Neural cell (in vitro differentiated cells): ENCODE results near the gene CACNA2D4. TPM values are rescaled to one million over a fixed set of nuclear protein-coding genes. Genes with fewer than 3 reads are reported as not detected.

Experiments used
- H2AFZ ChIP-seq: fragments of 200-600, 300-800 bp; sonication (generic), shearing (Covaris generic); 2 replicates; pipeline ENCODE4 v1.6.0; 2014; ENCODE audit warnings: low read depth, mild to moderate bottlenecking, antibody characterized with exemption, low read length, moderate library complexity
- H3F3A ChIP-seq: fragments of 200-600 bp; shearing (Covaris generic); 2 replicates; pipeline ENCODE4 v1.6.1; 2016; ENCODE audit warnings: mild to moderate bottlenecking, moderate library complexity, mixed read lengths, antibody characterized with exemption, low read length; ENCODE audit not compliant: insufficient read depth, poor library complexity, severe bottlenecking
- H3K27ac ChIP-seq: fragments of 200-600, 300-800 bp; sonication (generic), shearing (Covaris generic); 2 replicates; pipeline ENCODE4 v1.5.1; 2014; ENCODE audit warnings: mild to moderate bottlenecking, low read length, moderate library complexity
- H3K27me3 ChIP-seq: fragments of 300-800, 200-600 bp; sonication (generic), shearing (Covaris generic); 2 replicates; pipeline ENCODE4 v1.6.0; 2014; ENCODE audit warnings: mild to moderate bottlenecking, low read depth, low read length, moderate library complexity; ENCODE audit not compliant: insufficient read depth
- H3K36me3 ChIP-seq: fragments of 300-800, 200-600 bp; sonication (generic), shearing (Covaris generic); 2 replicates; pipeline ENCODE4 v1.5.1; 2014; ENCODE audit warnings: mild to moderate bottlenecking, antibody characterized with exemption, low read length, moderate library complexity; ENCODE audit not compliant: insufficient read depth
- H3K4me2 ChIP-seq: fragments of 300-800, 200-600 bp; sonication (generic), shearing (Covaris generic); 2 replicates; pipeline ENCODE4 v1.6.0; 2014; ENCODE audit warnings: mild to moderate bottlenecking, low read length
- H3K4me3 ChIP-seq: fragments of 300-800, 200-600 bp; sonication (generic), shearing (Covaris generic); 2 replicates; pipeline ENCODE4 v1.5.1; 2014; ENCODE audit warnings: mild to moderate bottlenecking, low read length, moderate library complexity
- H3K79me2 ChIP-seq: fragments of 200-600 bp; shearing (Covaris generic); replicated peaks from 2 replicates; pipeline ENCODE4 v1.6.0; 2014; ENCODE audit warnings: mild to moderate bottlenecking, low read length, moderate library complexity; ENCODE audit not compliant: insufficient read depth
- H3K9ac ChIP-seq: fragments of 300-800, 200-600 bp; sonication (generic), shearing (Covaris generic); 2 replicates; pipeline ENCODE4 v1.6.1; 2016; ENCODE audit warnings: mild to moderate bottlenecking, low read length, mixed read lengths
- H3K9me2 ChIP-seq: fragments of 200-600 bp; shearing (Covaris generic); 2 replicates; pipeline ENCODE4 v1.6.1; 2016; ENCODE audit warnings: mild to moderate bottlenecking, low read length, mixed read lengths; ENCODE audit not compliant: insufficient read depth
- H3K9me3 ChIP-seq: fragments of 200-600, 300-800 bp; sonication (generic), shearing (Covaris generic); 2 replicates; pipeline ENCODE4 v1.6.1; 2016; ENCODE audit warnings: mild to moderate bottlenecking, mixed run types, low read length, moderate library complexity, mixed read lengths
- H4K20me1 ChIP-seq: fragments of 200-600 bp; shearing (Covaris generic); 2 replicates; pipeline ENCODE4 v1.6.1; 2016; ENCODE audit warnings: mild to moderate bottlenecking, mixed run types; ENCODE audit not compliant: insufficient read depth
- CTCF ChIP-seq: fragments of 450-650 bp; IDR thresholded peaks from 2 replicates; pipeline ENCODE4 v1.5.1; 2014; ENCODE audit warnings: antibody characterized with exemption, mild to moderate bottlenecking, moderate library complexity; ENCODE audit not compliant: poor library complexity, severe bottlenecking
- EP300 ChIP-seq: fragments of 450-650 bp; conservative IDR thresholded peaks from 2 replicates; pipeline ENCODE4 v1.6.1; 2014; ENCODE audit warnings: antibody characterized with exemption, mild to moderate bottlenecking, moderate library complexity; ENCODE audit not compliant: poor library complexity, severe bottlenecking
- EZH2 ChIP-seq: fragments of 200-600, 300-800 bp; shearing (Covaris generic), sonication (generic); IDR thresholded peaks from 2 replicates; pipeline ENCODE4 v1.6.1; 2014; ENCODE audit warnings: antibody characterized with exemption, low read length, borderline replicate concordance, mild to moderate bottlenecking; ENCODE audit not compliant: insufficient read depth, poor library complexity, severe bottlenecking
- MXI1 ChIP-seq: fragments of 450-650 bp; conservative IDR thresholded peaks from 2 replicates; pipeline ENCODE4 v1.6.1; 2014; ENCODE audit warnings: antibody characterized with exemption, mild to moderate bottlenecking; ENCODE audit not compliant: poor library complexity, severe bottlenecking
- POLR2AphosphoS5 ChIP-seq: IDR thresholded peaks from 2 replicates; pipeline ENCODE4 v1.6.1; 2012
- RAD21 ChIP-seq: fragments of 450-650 bp; conservative IDR thresholded peaks from 2 replicates; pipeline ENCODE4 v1.6.1; 2014; ENCODE audit warnings: antibody characterized with exemption, mild to moderate bottlenecking, moderate library complexity
- REST ChIP-seq: IDR thresholded peaks from 2 replicates; pipeline ENCODE4 v1.6.1; 2012; ENCODE audit warnings: borderline replicate concordance
- SMC3 ChIP-seq: fragments of 450-650 bp; conservative IDR thresholded peaks from 2 replicates; pipeline ENCODE4 v1.6.1; 2014; ENCODE audit warnings: antibody characterized with exemption, mild to moderate bottlenecking, moderate library complexity; ENCODE audit not compliant: poor library complexity
- TAF1 ChIP-seq: IDR thresholded peaks from 2 replicates; pipeline ENCODE4 v1.6.1; 2012; ENCODE audit warnings: low read depth
- polyA plus RNA-seq: library from polyadenylated mRNA; depleted of rRNA; stranded (reverse); fragments of >200 nt; gene quantifications from 2 replicates; pipeline ENCODE4 v1.2.3, GENCODE V29; 2014

Gene CACNA2D4
- polyA plus RNA-seq, 1 donor from 2014 or later, result not detected

- H3K27me3 ChIP-seq, result no peaks in the 10 kb centered on the region
- no peaks in the 10 kb centered on the region for H3F3A ChIP-seq
- TF ChIP-seq TAF1, result no peak
- no peak for TF ChIP-seq EP300
- TF ChIP-seq CTCF, result no peak
- TF ChIP-seq EZH2, result no peak
- TF ChIP-seq POLR2AphosphoS5, result no peak
- no peak for TF ChIP-seq RAD21
- TF ChIP-seq MXI1, result no peak
- TF ChIP-seq REST, result no peak
- no peak for TF ChIP-seq SMC3
- no peaks in the 10 kb centered on the region for H4K20me1 ChIP-seq
- H3K4me3 ChIP-seq, result no peak overlapping the region
- H3K9me3 ChIP-seq, result peaks cover 14% of the 10 kb centered on the region
- H3K4me2 ChIP-seq, result no peak overlapping the region
- no peaks in the 10 kb centered on the region for H3K9me2 ChIP-seq
- H3K36me3 ChIP-seq, result no peaks in the 10 kb centered on the region
- no peak overlapping the region for H2AFZ ChIP-seq
- H3K9ac ChIP-seq, result no peak overlapping the region
- no peak overlapping the region for H3K27ac ChIP-seq
- no peaks in the 10 kb centered on the region for H3K79me2 ChIP-seq
Measured at GRCh38 chr12:1851151-1851701, 67.2 kb downstream of the CACNA2D4 start.

- H3K27me3 ChIP-seq, result no peaks in the 10 kb centered on the region
- no peaks in the 10 kb centered on the region for H3K79me2 ChIP-seq
- no peak overlapping the region for H3K9ac ChIP-seq
- no peak overlapping the region for H2AFZ ChIP-seq
- no peak overlapping the region for H3K4me2 ChIP-seq
- no peak overlapping the region for H3K27ac ChIP-seq
- H3K9me3 ChIP-seq, result no peaks in the 10 kb centered on the region
- TF ChIP-seq POLR2AphosphoS5, result no peak
- no peak for TF ChIP-seq EP300
- TF ChIP-seq SMC3, result no peak
- no peak for TF ChIP-seq MXI1
- H3F3A ChIP-seq, result no peaks in the 10 kb centered on the region
- no peak overlapping the region for H3K4me3 ChIP-seq
- H3K36me3 ChIP-seq, result no peaks in the 10 kb centered on the region
- H4K20me1 ChIP-seq, result no peaks in the 10 kb centered on the region
- H3K9me2 ChIP-seq, result no peaks in the 10 kb centered on the region
Measured at GRCh38 chr12:1848745-1849144, 69.7 kb downstream of the CACNA2D4 start.

- no peaks in the 10 kb centered on the region for H3K36me3 ChIP-seq
- H3K4me3 ChIP-seq, result no peak overlapping the region
- H3K9me3 ChIP-seq, result no peaks in the 10 kb centered on the region
- H3K27me3 ChIP-seq, result no peaks in the 10 kb centered on the region
- no peak overlapping the region for H3K27ac ChIP-seq
- H4K20me1 ChIP-seq, result no peaks in the 10 kb centered on the region
- H3K9ac ChIP-seq, result no peak overlapping the region
- H3K4me2 ChIP-seq, result no peak overlapping the region
- TF ChIP-seq MXI1 (no peak), SMC3 (no peak), REST (no peak), RAD21 (no peak)
- no peaks in the 10 kb centered on the region for H3K79me2 ChIP-seq
- no peaks in the 10 kb centered on the region for H3F3A ChIP-seq
- no peak overlapping the region for H2AFZ ChIP-seq
- H3K9me2 ChIP-seq, result no peaks in the 10 kb centered on the region
Measured at GRCh38 chr12:1848146-1848545, 70.3 kb downstream of the CACNA2D4 start.
